Stimulated activated CD4-positive, alpha-beta T cell treated with anti-CD3 and anti-CD28 coated beads, Interleukin-2, amount 100 ng/mL, for 4 hours (primary cell): ENCODE data around the gene CNTNAP5.

ENCODE experiments used
- DNase-seq: peaks from one replicate; pipeline ENCODE4 v3.0.0-alpha.2; 2020; ENCODE audit warnings: low read depth

CNTNAP5 gene

GRCh38 chr2:124063596-124063995 is 38.5 kb downstream of the CNTNAP5 start:
- no peak for DNase-seq

GRCh38 chr2:124065636-124066035 is 40.5 kb downstream of the CNTNAP5 start:
- no peak for DNase-seq

- no peak for DNase-seq
These were observed 41.7 kb downstream of the CNTNAP5 start for GRCh38 chr2:124066776-124067175.

- DNase-seq = no peak
These were observed 54.0 kb downstream of the CNTNAP5 start for GRCh38 chr2:124079045-124079444.

GRCh38 chr2:124080281-124081153 is 55.4 kb downstream of the CNTNAP5 start:
- no peak for DNase-seq

- DNase-seq = no peak
These were observed 56.1 kb downstream of the CNTNAP5 start for GRCh38 chr2:124081154-124081716.

- DNase-seq = no peak
These were observed 63.5 kb downstream of the CNTNAP5 start for GRCh38 chr2:124088616-124089015.

- no peak for DNase-seq
These were observed 66.6 kb downstream of the CNTNAP5 start for GRCh38 chr2:124091721-124092120.

- no peak for DNase-seq
These were observed 67.6 kb downstream of the CNTNAP5 start for GRCh38 chr2:124092651-124093050.

- no peak for DNase-seq
These were observed 79.8 kb downstream of the CNTNAP5 start for GRCh38 chr2:124104914-124105313.

- DNase-seq = no peak
These were observed 87.1 kb downstream of the CNTNAP5 start for GRCh38 chr2:124112206-124112605.

GRCh38 chr2:124112966-124113365 is 87.9 kb downstream of the CNTNAP5 start:
- no peak for DNase-seq

GRCh38 chr2:124120246-124120645 is 95.2 kb downstream of the CNTNAP5 start:
- DNase-seq = no peak

GRCh38 chr2:124121106-124121505 is 96.0 kb downstream of the CNTNAP5 start:
- no peak for DNase-seq

- no peak for DNase-seq
These were observed 96.7 kb downstream of the CNTNAP5 start for GRCh38 chr2:124121760-124122275.

GRCh38 chr2:124122340-124122739 is 97.3 kb downstream of the CNTNAP5 start:
- no peak for DNase-seq

GRCh38 chr2:124131276-124131675 is 106.2 kb downstream of the CNTNAP5 start:
- no peak for DNase-seq

- no peak for DNase-seq
These were observed 111.0 kb downstream of the CNTNAP5 start for GRCh38 chr2:124136110-124136509.

- no peak for DNase-seq
These were observed 113.0 kb downstream of the CNTNAP5 start for GRCh38 chr2:124138076-124138475.

GRCh38 chr2:124145982-124146381 is 120.9 kb downstream of the CNTNAP5 start:
- DNase-seq = no peak

GRCh38 chr2:124147552-124147951 is 122.5 kb downstream of the CNTNAP5 start:
- DNase-seq = no peak

- no peak for DNase-seq
These were observed 124.5 kb downstream of the CNTNAP5 start for GRCh38 chr2:124149571-124149970.

GRCh38 chr2:124151691-124152090 is 126.6 kb downstream of the CNTNAP5 start:
- no peak for DNase-seq
